ENCODE data around the gene HTT.

Gene HTT

DNA sequence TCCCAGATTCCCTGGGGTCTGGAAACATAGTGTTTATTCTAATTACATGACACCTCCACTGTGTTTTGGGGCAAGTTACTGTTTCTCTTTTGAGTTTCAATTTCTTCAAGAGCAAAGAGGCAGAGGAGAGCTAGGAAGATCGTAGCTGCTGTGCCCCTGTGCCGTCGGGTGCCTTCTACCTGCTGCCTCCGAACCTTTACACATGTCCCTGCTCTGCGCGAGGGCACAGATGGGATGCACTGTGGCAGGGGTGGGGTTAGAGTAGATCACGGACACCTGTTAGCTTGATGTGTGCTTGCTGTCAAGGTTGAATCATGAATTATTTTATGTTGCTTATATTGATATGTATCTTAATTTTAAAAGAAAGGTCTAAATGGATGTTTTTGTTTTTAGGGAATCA is 103.4 kb downstream of the HTT start:
- DNase-seq = no peak

DNA sequence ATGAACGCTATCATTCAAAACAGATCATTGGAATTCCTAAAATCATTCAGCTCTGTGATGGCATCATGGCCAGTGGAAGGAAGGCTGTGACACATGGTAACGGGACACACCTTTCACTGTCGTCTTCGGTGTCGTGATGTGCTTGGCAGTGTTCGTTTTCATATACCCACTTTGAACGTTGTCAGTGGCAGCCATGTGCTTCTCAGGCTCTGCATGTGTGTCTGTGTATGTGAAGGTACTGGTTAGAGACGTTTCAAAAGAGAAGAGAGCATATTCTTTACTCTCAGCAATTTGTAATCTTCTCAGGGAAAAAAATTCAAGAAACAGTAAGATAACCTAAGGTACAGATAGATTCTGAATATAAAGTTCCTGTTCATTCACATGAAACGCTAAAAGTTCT is 103.9 kb downstream of the HTT start:
- no peak for DNase-seq

DNA sequence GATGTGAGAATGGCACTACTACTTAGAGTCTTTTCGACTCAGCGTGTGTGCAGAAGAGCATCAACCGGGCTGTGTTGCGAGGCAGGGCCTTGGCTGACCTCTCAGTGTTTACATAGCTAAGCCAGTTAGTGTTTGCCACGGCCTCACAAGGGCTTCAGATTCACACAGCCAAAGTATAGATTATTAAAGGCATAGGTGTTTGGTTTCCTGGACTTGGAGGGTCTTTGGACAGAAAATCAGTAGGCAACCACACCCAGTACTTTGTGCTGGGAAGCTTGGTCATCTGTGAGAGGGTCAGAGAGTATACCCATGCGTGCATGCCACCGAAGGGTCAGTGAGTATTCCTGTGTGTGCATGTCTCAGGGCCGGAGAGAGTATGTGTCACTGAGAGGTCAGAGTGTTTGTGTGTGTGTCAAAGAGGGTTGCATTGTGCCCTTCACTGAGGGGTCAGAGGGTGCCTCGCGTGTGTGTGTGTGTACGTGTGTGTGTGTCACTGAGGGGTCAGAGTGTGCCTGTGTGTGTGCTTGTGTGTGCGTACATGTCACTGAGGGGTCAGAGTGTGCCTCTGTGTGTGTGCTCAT is 104.7 kb downstream of the HTT start:
- no peak for DNase-seq

DNA sequence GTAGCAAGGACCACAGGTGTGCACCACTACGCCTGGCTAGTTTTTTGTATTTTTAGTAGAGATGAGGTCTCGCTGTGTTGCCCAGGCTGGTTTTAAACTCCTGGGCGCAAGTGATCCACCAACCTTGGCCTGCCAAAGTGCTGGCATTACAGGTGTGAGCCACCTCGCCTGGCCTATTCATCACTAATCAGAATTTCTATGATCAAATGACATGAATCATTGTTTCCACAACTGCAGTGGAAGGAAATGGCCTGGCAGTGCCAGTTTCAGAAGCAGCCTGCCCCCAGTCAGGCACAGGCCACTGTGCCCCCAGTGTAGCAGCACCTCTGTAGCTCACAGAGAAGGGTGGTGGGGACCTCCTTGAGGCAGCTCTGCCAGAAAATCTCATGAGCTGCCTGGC is 108.5 kb downstream of the HTT start:
- no peak for DNase-seq

DNA sequence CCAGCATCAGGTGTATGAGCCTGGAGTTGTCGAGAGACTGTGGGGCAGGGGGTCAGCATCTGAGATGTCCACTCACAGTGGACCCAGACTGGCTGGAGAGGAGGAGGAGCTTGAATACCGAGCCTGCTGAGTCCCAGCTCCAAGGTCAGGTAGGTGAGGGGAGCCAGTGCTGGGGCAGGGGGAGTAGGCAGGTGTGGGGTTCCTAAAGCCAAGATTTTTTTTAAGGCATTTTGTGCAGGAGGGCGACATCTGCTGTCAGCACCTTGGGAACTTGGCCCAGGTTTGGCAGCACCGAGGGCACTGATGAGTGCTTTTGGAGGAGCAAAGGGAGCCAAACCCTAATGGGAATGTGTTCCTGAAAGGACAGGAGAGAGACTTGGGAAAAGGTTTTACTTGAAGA is 110.2 kb downstream of the HTT start:
- no peak for DNase-seq

DNA sequence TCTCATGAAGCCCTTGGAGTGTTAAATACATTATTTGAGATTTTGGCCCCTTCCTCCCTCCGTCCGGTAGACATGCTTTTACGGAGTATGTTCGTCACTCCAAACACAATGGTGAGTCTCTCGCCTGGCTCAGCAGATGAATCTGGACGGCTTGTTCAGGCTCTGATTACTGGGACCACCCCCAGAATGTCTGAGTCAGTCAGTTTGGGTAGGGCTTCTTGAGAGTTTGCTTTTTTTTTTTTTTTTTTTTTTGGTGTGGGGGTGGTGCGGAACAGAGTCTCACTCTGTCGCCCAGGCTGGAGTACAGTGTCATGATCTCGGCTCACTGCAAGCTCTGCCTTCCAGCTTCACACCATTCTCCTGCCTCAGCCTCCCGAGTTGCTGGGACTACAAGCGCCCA is 112.1 kb downstream of the HTT start:
- DNase-seq = no peak

DNA sequence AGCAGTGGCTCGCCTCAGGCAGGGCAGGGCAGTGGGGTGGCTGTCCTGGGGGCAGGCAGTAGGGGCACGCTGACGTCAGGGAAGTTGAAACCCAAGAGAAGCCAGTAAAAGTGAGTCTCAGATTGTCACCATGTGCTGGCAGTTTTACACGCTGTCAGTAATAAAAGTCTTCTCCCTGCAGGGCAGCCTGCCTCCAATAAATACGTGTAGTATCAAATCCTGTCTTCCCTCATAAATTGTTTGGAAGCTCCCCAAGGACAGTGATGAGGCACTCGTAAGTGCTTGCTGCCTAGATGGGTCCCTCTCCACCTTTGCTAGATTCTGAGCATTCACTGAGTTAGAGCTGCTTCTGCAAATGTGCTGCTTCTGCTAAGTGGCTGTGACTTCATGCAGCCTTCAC is 113.6 kb downstream of the HTT start:
- DNase-seq = no peak

DNA sequence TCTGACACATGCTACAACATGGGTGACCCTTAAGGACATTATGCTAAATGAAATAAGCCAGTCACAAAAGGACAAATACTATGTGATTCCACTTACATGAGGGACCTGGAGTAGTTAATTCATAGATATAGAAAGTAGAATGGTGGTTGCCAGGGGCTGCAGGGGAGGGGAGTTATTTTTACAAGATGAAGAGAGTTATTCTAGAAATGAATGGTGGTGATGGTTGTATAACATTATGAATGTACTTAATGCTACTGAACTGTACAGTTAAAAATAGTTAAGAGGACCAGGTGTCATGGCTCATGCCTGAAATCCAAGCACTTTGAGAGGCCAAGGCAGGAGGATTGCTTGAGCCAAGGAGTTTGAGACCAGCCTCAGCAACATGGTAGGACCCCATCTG is 115.0 kb downstream of the HTT start:
- DNase-seq = no peak

DNA sequence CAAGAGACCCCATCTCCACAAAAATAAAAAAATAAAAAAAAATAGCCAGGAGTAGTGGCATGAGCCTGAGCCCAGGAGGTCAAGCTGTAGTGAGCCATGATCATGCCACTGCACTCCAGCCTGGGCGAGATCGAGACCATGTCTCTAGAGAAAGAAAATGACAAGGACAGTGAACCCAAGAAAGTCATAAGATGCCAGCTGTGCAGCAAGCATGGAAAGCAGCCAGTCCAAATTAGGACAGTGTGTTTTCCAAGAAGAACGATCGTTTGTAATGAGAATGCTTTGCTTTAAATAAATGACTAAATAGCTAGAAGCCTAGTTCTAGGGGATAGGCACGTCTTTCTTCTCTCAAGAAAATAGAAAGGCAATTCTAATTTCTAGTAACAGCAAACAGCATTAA is 116.1 kb downstream of the HTT start:
- no peak for DNase-seq

DNA sequence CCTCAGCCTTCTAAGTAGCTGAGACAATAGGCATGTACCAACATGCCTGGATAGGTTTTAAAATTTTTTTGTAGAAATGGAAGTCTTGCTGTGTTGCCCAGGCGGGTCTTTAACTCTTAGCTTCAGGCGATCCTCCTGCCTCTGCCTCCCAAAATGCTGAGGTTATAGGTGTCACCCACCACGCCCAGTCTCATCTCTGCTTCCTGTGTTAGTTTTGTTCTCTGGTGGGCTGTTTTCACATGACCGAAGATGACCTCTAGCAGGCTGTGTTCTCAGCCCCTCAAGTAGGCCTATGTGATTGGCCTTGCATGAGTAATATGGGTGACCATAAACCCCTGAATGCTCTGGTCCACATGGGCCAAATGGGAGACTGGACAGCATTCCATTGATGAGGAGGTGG is 117.7 kb downstream of the HTT start:
- no peak for DNase-seq

DNA sequence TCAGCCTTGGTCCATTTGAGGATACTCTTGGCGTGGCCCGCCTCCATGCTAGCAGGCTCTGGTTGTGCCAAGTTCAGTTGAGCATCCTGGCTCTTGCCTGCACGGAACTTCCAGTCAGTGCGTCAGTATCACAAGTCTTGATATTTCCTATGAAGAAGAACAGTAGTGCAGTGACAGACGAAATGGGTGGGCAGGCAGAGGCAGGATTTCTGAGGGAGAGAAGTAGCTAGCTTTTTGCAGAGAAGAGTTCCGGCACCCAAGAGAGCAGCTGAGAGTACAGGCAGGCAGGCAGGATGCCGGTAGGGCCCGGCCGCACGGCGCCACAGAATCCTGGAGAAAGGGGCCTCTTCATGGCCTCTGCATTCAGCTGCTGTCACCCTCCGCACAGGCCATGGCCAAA is 118.3 kb downstream of the HTT start:
- DNase-seq = no peak

DNA sequence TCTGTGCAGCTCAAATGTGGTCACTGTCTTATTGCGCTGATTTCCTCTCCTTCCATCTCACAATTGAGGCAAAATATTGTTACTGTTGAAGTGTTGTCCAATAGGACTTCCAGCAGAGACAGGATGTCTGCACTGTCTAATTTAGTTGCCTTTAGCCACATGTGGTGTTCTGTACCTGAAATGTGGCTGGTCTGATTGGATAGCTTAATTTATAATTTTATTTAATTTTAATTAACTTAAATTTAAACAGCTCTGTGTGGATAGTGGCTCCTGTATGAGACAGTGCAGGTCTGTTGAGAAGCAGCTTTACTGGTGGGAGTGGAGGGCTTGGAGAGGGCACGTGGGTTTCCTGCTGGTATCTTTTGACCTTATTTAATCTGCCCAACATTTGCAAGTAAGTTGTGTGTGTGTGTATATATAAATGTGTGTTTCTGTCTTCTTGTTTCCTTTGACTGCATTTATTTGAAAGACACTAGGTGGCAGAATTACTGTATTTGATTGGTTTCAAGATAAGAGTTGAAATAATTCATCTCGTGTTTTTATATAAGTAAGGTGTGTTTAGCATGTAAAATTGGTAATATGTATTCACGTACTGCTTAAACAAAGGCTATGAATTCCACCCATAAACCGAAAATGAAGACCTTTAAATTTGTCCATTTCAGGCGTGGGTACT is 119.2 kb downstream of the HTT start:
- DNase-seq = no peak

DNA sequence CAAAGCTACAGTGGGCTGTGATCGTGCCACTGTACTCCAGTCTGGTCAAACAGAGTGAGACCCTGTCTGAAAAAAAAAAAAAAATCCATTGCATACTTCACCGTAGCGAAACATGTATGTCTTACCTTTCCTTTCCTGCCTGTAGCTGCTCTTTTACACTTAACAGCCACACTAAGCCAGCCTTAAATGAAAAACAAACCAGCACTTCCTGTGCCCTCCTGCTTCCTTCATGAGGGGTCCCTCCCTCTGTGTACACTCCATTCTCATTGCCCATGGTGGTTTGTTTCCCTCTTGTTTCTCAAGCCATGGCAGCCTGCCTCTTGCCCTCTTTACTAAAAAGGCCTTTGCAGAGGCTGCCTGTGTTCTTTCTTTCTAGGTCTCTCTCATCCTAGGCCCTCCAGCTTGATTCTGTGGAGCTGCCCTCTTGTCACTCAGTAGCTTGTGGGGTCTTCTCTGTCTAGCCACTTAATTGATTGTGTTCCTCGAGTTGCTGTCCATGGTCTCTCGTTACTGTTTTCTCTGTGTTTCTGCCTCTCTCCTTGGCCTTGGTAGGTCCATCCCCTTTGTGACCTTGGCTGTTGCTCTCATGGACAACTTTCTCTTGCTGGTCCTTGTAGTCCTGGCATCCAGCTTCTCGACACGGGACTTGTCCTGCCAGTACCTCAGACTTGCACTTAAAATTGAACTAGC is 122.3 kb downstream of the HTT start:
- DNase-seq = no peak

DNA sequence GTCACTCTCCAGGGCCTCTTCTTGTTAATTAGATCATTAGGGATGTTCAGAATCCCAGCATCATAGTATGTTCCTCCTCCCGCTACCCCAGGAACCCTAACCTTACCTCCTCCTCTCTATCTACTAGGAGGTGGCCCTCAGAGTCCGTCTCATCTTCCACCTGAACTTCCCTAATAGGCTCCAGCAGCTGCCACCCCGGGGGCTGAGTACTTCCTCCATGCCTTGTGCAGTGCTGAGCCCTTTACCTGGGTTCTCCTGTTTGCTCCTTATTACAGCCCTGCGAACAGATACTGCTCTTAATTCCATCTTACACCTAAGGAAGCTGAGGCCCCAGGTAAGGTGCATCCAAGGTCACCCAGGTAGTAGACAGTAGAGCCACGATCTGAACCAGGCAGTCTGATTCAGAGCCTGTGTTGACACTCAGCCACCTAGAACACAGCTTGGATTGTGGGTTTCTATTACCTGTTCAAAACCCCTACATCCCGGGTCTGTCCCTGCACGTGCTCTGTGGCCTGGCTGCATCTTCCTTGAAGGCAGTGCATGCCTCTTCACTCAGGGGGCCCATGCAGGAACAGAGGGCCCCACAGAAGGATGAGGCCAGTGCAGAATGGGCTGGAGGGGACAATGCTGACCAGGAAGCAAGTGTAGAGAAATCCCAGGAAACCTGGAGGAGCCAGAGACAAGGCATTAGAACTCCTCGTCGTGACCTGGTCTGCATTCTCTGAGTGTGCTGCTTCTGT is 123.1 kb downstream of the HTT start:
- DNase-seq = no peak

DNA sequence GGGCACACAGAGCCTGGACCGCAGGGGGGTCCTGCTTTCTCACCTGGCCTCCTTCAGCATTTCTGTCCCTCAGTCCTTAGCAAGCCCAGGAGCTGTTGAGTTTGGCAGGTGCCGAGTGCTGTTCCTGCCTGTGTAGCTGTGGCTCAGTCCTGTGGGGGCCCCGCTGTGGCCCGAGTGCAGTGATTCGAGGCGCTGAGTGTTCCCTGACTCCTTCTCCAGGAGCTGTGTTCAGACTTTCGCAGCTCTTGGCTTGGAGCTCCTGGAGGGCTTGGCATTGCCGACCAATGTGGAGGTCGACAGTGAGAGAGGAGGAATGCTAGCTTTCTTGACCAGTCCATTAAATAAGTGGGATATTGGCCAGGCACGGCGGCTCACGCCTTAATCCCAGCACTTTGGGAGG is 124.4 kb downstream of the HTT start:
- DNase-seq = no peak

DNA sequence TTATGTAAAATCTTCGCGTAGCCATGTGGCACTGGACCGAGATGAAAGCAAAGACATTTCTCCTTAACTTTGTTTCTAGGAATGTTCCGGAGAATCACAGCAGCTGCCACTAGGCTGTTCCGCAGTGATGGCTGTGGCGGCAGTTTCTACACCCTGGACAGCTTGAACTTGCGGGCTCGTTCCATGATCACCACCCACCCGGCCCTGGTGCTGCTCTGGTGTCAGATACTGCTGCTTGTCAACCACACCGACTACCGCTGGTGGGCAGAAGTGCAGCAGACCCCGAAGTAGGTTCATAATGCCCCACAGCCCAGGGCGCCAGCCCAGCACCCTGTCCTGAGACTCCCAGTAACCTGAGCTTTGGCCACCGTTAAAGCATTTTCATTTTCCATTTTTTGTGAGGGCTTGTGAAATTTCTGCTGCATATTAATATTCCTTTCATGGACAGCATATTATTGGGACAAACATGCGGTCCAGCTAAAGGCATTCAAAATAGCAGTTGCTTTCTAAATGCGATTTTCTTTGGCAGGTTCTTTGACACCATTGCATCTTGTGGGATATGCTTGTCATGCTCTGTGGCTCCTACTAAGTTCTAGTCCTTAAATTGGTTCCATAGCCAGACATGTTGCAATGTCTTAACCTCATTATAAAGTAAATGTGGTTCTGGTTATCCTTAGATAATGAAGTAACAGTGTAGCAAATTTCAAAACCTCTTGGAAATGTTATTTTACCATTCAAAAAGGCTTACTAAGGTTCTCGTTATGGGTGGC is 125.4 kb downstream of the HTT start:
- no peak for DNase-seq

DNA sequence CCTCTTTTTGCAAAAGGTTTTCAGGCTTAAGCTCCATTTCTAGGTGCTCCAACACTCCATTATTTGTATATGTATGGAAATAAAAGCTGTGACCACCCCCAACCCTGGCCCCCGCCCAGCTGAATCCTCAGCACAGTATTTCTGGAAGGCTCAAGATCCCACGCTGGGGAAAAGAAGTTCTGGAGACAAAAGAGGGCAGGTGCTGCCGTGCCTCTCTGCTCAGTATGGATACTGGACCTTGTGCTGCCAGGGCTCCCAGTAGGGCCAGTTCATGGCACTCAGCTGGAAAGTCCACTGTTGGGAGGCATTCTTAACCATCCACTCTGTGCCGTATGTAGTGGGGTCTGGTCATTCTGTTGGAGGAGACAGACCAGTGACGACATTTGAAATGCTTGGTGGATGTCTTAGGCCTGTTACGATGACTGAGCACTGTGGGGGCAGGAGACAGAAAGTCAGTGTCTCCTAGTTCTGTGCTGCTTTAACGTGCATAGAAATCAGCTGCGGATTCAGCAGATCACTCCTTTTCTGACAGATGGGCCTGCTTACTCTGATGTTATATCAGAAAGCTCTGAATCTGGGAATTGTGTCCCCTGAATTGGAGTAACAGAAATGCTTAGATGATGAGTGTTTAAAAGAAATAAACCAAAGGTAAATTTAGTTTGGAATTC is 126.1 kb downstream of the HTT start:
- DNase-seq = no peak

DNA sequence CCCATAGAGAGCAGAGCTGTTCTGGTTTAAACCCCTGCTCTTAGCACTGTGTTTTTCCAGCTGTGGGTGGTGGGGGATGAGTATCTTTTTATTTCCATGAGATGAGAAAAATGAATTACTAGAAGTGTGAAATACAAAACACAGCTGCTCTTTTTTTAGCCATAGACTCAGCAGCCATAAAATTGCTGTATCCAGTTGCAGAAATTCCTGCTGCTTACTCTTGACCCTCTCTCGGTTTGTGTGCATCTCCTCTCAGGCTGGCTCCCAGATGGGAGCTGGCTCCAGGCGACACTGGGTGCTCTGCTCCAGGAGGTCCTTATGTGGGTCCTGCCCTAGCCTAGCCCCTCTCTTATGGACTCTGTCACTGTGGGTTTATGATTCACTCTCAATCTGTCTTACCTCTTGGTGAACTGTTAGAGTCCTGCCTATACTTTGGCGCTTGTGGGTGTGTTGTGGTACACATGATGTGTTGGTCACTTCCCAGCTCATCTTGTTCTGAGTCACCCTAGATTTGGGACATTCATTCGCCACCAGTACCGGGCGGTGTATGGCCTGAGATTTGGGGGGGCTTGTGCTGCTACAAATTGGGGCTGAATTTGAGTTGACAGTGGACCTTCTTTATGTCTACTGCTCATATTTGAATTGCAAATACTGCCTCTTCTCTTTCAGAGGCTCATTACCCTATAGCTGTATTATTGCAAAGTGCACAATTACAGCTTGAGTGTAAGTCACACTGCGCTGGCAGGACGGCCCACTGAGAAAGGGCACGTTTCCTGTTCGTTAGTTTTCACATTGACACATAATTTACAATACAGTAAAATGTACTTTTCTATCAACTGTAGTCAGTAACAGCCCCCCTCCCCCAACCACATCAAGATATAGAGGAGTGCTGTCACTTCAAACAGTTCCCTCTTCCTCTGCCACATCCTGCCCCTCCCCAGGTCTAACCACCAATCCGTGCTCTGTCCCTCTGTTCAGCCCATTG is 127.5 kb downstream of the HTT start:
- DNase-seq = no peak

DNA sequence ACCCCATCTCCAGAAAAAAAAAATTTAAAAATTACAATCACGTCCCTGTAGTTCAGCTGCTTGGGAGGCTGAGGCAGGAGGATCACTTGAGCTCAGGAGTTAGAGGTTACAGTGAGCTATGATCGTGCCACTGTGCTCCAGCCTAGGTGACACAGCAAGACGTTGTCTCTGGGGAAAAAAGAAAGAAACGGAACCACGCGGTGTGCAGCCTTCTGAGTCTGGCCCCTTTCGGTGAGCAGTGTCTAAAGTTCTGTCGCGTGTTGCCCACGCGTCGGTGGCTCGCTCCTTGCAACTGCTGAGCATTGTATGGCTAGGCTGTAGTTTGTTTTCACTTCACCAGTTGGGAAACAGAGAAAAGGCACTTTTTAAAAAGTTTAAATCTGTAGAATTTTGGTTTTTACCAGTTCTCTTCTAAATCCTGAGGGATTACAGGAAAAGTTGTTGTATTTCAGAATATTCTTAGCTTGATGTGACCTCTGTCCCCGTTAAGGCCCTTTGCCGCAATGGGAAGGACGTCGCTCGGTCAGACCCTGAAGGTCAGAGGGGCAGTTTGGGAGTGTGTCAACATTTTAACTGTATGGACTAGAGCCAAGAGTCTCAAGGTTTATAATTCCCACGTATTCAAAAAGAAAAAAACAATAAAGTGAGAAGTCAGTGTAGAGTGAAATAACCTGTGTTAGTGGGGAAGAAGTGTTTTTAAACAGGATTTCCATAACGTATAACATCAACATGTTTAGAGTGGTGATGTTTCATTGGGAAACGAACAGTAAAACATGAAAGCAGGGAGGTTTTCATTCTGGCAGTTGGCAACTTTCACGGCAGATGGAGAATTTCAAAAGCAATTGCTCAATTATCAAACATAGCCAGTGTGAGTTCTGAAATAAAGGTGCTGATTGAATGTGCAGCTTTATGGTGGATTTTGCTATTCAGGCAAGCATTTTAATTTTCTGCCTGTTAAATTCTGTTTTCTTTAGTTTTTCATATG is 128.6 kb downstream of the HTT start:
- no peak for DNase-seq

DNA sequence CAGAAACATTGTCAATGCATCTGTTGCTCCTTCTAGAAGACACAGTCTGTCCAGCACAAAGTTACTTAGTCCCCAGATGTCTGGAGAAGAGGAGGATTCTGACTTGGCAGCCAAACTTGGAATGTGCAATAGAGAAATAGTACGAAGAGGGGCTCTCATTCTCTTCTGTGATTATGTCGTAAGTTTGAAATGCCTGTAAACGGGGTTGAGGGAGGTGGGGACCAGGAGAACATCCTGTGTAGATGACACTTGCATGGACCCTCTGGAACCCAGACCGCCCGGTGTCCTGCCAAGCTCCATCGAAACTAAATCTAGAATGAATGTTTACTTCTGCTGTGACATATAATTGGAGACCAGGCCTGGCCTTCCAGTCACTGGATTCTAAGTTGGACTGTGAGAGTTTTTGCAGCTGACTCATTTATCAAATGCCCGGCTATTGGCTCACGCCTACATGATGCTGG is 129.5 kb downstream of the HTT start:
- peak; percentile 2 for DNase-seq
